ENCODE results near the gene CCDC150.
"Not testable (repeated sequence)": the region's sequence is repeated elsewhere in the genome, so short reads cannot be mapped to it uniquely, and the experiment has no call there.

Gene CCDC150

GRCh38 chr2:196718419-196719109, 79.0 kb downstream of the CCDC150 start:
- DNase-seq = no peak

GRCh38 chr2:196719110-196719872, 79.8 kb downstream of the CCDC150 start:
- peak; percentile 80 for DNase-seq

- no peak for DNase-seq
Observed at GRCh38 chr2:196723571-196723970, 84.1 kb downstream of the CCDC150 start.

GRCh38 chr2:196725218-196725617, 85.7 kb downstream of the CCDC150 start:
- DNase-seq = no peak

- no peak for DNase-seq
Observed at GRCh38 chr2:196725882-196726281, 86.4 kb downstream of the CCDC150 start.

- no peak for DNase-seq
Observed at GRCh38 chr2:196729418-196729817, 89.9 kb downstream of the CCDC150 start.

- not testable (repeated sequence) for DNase-seq
Observed at GRCh38 chr2:196736646-196737045, 97.1 kb downstream of the CCDC150 start.

GRCh38 chr2:196737046-196737445, 97.5 kb downstream of the CCDC150 start:
- no peak for DNase-seq

- no peak for DNase-seq
Observed at GRCh38 chr2:196739031-196739430, 99.5 kb downstream of the CCDC150 start.

- no peak for DNase-seq
Observed at GRCh38 chr2:196742216-196742615, 102.7 kb downstream of the CCDC150 start.

GRCh38 chr2:196742685-196743084, 103.2 kb downstream of the CCDC150 start:
- no peak for DNase-seq

GRCh38 chr2:196743165-196743564, 103.7 kb downstream of the CCDC150 start:
- DNase-seq = no peak

GRCh38 chr2:196745711-196746110, 106.2 kb downstream of the CCDC150 start:
- DNase-seq = no peak

GRCh38 chr2:196747400-196747799, 107.9 kb downstream of the CCDC150 start:
- DNase-seq = no peak

- no peak for DNase-seq
Observed at GRCh38 chr2:196748123-196748522, 108.6 kb downstream of the CCDC150 start.

- no peak for DNase-seq
Observed at GRCh38 chr2:196750291-196750923, 110.9 kb downstream of the CCDC150 start.

GRCh38 chr2:196750977-196751631, 111.6 kb downstream of the CCDC150 start:
- DNase-seq = peak; percentile 57

GRCh38 chr2:196758474-196759377, 119.2 kb downstream of the CCDC150 start:
- peak; percentile 31 for DNase-seq

GRCh38 chr2:196759378-196759706, 119.8 kb downstream of the CCDC150 start:
- DNase-seq = no peak

GRCh38 chr2:196767101-196767500, 127.6 kb downstream of the CCDC150 start:
- no peak for DNase-seq
